ENCODE measurements around the gene ST3GAL3. TPM values are rescaled to one million over a fixed set of nuclear protein-coding genes. Genes with fewer than 3 reads are reported as not detected.
A peak's percentile ranks its signal among the peaks of the same experiment; 100 is the strongest.

Gene ST3GAL3
- total and polyA plus RNA-seq, 2 experiments from 2014 or later: 4.5 to 7.0 TPM

- TF ChIP-seq REST (IDR thresholded peaks at IDR 0.05; ENCODE audit: unreplicated experiment): peak; percentile 32
- no peak for TF ChIP-seq EZH2 (IDR thresholded peaks at IDR 0.05; ENCODE audit: low read depth, unreplicated experiment)
- no peak for TF ChIP-seq ZNF114 (CRISPR knock-in tag; IDR thresholded peaks at IDR 0.05)
- TF ChIP-seq ZNF331 (CRISPR knock-in tag; IDR thresholded peaks at IDR 0.05; ENCODE audit: low read depth): no peak
- TF ChIP-seq ETS1 (IDR thresholded peaks at IDR 0.05): peak; percentile 92
- TF ChIP-seq CTCF (conservative IDR thresholded peaks at IDR 0.05; ENCODE audit: low read depth in 2 of 2): 0 out of 4 replicates have a peak, but pooled peaks of 1 of the 2 experiments have one; percentile 10
- 0 out of 2 replicates have a peak, but pooled peaks have one; percentile 7 for TF ChIP-seq CREB1 (CRISPR knock-in tag; IDR thresholded peaks at IDR 0.05; ENCODE audit: low read depth)
Observed at GRCh38 chr1:43969746-43970466, 262.6 kb downstream of the ST3GAL3 start, which contains the start of gene DPH2 (continued).

- H3K79me2 ChIP-seq (replicated peaks; ENCODE audit: insufficient read depth): peaks cover 12% of the 10 kb centered on the region
- Mint-ChIP-seq H3K36me3 (ENCODE audit: low read depth) (peaks cover 39% of the 10 kb centered on the region), H3K4me3 (peak overlapping the region; percentile 99), H3K27ac (peak overlapping the region; percentile 89), H3K27me3 (ENCODE audit: insufficient read depth, low read depth, poor library complexity) (peaks cover 13% of the 10 kb centered on the region), H3K9me3 (no peaks in the 10 kb centered on the region), H3K4me1 (peaks cover 18% of the 10 kb centered on the region)
- peak overlapping the region; percentile 98 for H3K4me2 ChIP-seq
- no peak overlapping the region for H3K27ac ChIP-seq (ENCODE audit: low read depth)
- no peaks in the 10 kb centered on the region for H3K36me3 ChIP-seq (ENCODE audit: insufficient read depth)
- H3K4me3 ChIP-seq: peak overlapping the region; percentile 100
- no peaks in the 10 kb centered on the region for H3K9me2 ChIP-seq (ENCODE audit: insufficient read depth)
- H3F3A ChIP-seq (replicated peaks; ENCODE audit: low read depth): peaks cover 3% of the 10 kb centered on the region; the same call in 1 of the 2 replicates
- H3K27me3 ChIP-seq (ENCODE audit: insufficient read depth): no peaks in the 10 kb centered on the region
- H4K20me1 ChIP-seq (replicated peaks; ENCODE audit: insufficient read depth): peaks cover 4% of the 10 kb centered on the region
- DNase-seq (ENCODE audit: low spot score) (no peak), ATAC-seq (no peak)
- peaks cover 18% of the 10 kb centered on the region for H3K4me1 ChIP-seq (ENCODE audit: insufficient read depth)
- H2AFZ ChIP-seq: no peak overlapping the region; the same call in 1 of the 2 replicates
- TF ChIP-seq ZNF114 (CRISPR knock-in tag; IDR thresholded peaks at IDR 0.05) (no peak), EZH2phosphoT487 (IDR thresholded peaks at IDR 0.05; ENCODE audit: unreplicated experiment) (no peak), JUNB (IDR thresholded peaks at IDR 0.05; ENCODE audit: unreplicated experiment) (no peak), EZH2 (IDR thresholded peaks at IDR 0.05; ENCODE audit: low read depth, unreplicated experiment) (no peak), ETS1 (IDR thresholded peaks at IDR 0.05) (no peak), CREB1 (CRISPR knock-in tag; IDR thresholded peaks at IDR 0.05; ENCODE audit: low read depth) (no peak), ZNF331 (CRISPR knock-in tag; IDR thresholded peaks at IDR 0.05; ENCODE audit: low read depth) (no peak), NANOG (IDR thresholded peaks at IDR 0.05; ENCODE audit: borderline replicate concordance) (no peak), POLR2AphosphoS5 (IDR thresholded peaks at IDR 0.05; ENCODE audit: low read depth) (no peak), REST (IDR thresholded peaks at IDR 0.05; ENCODE audit: unreplicated experiment) (no peak)
Observed at GRCh38 chr1:43970502-43970901, 263.2 kb downstream of the ST3GAL3 start.

Measured in GM23338 (cell line).